Kidney (tissue), 14 donors: ENCODE results near the gene TSHZ2. TPM values are rescaled to one million over a fixed set of nuclear protein-coding genes. Genes with fewer than 3 reads are reported as not detected.

Experiments
- DNase-seq, 5 donors: peaks; one replicate each; pipeline ENCODE4 v3.0.0-alpha.2; 2013 to 2020
- FAIRE-seq: peaks from 2 replicates; lab custom pipeline; 2012; peaks lifted over from hg19 to GRCh38; lab: Jason Lieb, UNC
- H3K27ac ChIP-seq, 2 donors: one replicate each; pipeline ENCODE4 v1.7.0; 2013; ENCODE audit warnings: low read depth in 2 of 2, low read length in 2 of 2, inconsistent platforms in 1 of 2
- H3K27me3 ChIP-seq: one replicate; pipeline ENCODE4 v1.7.1; 2013; ENCODE audit warnings: low read length, inconsistent platforms; ENCODE audit not compliant: control insufficient read depth, insufficient read depth
- H3K36me3 ChIP-seq, 3 donors: one replicate each; pipeline versions ENCODE4 v1.7.0 to v1.7.1; 2013; ENCODE audit warnings: low read length in 3 of 3, control low read depth in 1 of 3, inconsistent platforms in 1 of 3; ENCODE audit not compliant: insufficient read depth in 3 of 3, control insufficient read depth in 2 of 3
- H3K4me1 ChIP-seq, 3 donors: one replicate each; pipeline versions ENCODE4 v1.7.0 to v1.7.1; 2013; ENCODE audit warnings: low read length in 3 of 3, inconsistent platforms in 1 of 3, low read depth in 1 of 3; ENCODE audit not compliant: control insufficient read depth in 2 of 3, insufficient read depth in 2 of 3
- H3K4me3 ChIP-seq, 3 donors: one replicate each; pipeline versions ENCODE4 v1.7.0 to v1.8.1; 2013; ENCODE audit warnings: low read length in 3 of 3, control low read depth in 1 of 3, inconsistent platforms in 1 of 3
- H3K9ac ChIP-seq, 3 donors: one replicate each; pipeline versions ENCODE4 v1.7.0 to v1.7.1; 2013; ENCODE audit warnings: low read length in 3 of 3, control low read depth in 1 of 3, inconsistent platforms in 1 of 3
- H3K9me3 ChIP-seq, 3 donors: one replicate each; pipeline versions ENCODE4 v1.7.0 to v1.7.1; 2013; ENCODE audit warnings: low read length in 3 of 3, control low read depth in 1 of 3, inconsistent platforms in 1 of 3; ENCODE audit not compliant: control insufficient read depth in 2 of 3, insufficient read depth in 1 of 3
- CTCF ChIP-seq: IDR thresholded peaks from 3 replicates; pipeline ENCODE4 v1.5.1; 2012; ENCODE audit warnings: mild to moderate bottlenecking, moderate library complexity, borderline replicate concordance; ENCODE audit not compliant: insufficient read depth; ENCODE audit errors: extremely low read depth
- intact Hi-C: fragments of 100-400 bp; cut with DNase I; formaldehyde crosslinking; loops from one replicate; pipeline ENCODE4 v1.11.1; 2022
- polyA plus RNA-seq: library from polyadenylated mRNA; stranded (reverse); fragments of 350-450 nt; fragmentation: Illumina TruSeq; extraction: RNeasy Lipid Tissue Mini Kit (QIAGEN cat#74804); gene quantifications from one replicate; pipeline ENCODE4 v1.2.3, GENCODE V29; 2014; ENCODE audit warnings: low read depth, low replicate concordance; ENCODE audit not compliant: insufficient read depth
- total RNA-seq: library from RNA; stranded (reverse); fragmentation: NEBNext Ultra II Directional; extraction: Animal tissue kit (Norgen Biotek cat#: 25700); gene quantifications from one replicate; pipeline ENCODE4 v1.2.1, GENCODE V29; 2021
- donor health status: control.
- donor health status: control.
- donor health status: control.
- donor health status: control.
- donor health status: control.
- donor health status: DM: yes; HTN: yes; CAD: no.
- donor health status: Normal renal cell carcinoma (clear cell type).

The TSHZ2 gene
- total and polyA plus RNA-seq, 2 donors from 2014 or later = 0.86 to 15.5 TPM

DNA sequence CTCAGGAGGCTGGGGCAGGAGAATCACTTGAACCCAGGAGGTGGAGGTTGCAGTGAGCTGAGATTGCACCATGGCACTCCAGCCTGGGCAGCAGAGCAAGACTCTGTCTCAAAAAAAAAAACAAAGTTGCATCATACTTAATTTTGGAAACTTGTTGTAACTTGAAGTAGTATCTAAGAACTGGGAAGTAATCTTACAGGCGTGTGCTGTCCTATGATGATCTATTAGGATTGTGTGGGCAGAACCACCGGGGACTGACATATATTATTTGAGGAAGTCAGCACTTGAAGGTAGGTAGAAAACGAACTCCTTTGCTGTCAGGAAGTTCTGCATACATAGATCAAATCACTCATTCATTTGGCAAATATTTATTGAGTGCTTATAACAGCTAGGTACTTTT is 433.0 kb downstream of the TSHZ2 start:
- H3K36me3 ChIP-seq = no peaks in the 10 kb centered on the region
- no peak overlapping the region for H3K27ac ChIP-seq
- H3K27me3 ChIP-seq = no peaks in the 10 kb centered on the region
- TF ChIP-seq CTCF = no peak
- no peak overlapping the region for H3K9ac ChIP-seq
- no peaks in the 10 kb centered on the region for H3K4me1 ChIP-seq
- no peak for DNase-seq
- intact Hi-C loops = no loop called here
- no peaks in the 10 kb centered on the region for H3K9me3 ChIP-seq
- H3K4me3 ChIP-seq = no peak overlapping the region
- FAIRE-seq = no peak

DNA sequence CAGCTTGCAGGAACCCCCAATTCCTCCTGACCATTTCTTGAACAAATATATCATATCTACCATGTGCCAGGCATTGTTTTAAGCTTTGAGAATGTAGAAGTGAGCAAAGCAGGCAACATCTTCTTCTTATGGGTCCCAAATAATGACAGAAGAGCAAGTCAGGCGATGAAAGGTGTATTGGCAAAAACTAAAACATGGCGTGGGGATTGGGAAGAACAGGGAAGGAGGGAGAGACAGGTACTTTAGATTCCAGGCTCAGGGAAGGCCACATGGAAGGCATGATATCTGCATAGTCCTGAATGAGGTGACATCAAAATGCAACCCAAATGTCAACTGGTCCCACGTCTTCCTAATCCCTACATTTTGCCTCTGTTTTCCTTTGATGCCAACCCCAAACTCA is 434.4 kb downstream of the TSHZ2 start:
- FAIRE-seq = no peak
- Histone ChIP-seq H3K4me1 (no peaks in the 10 kb centered on the region), H3K27ac (no peak overlapping the region), H3K36me3 (no peaks in the 10 kb centered on the region), H3K4me3 (no peak overlapping the region), H3K9ac (no peak overlapping the region), H3K9me3 (no peaks in the 10 kb centered on the region), H3K27me3 (no peaks in the 10 kb centered on the region)
- no peak for TF ChIP-seq CTCF
- no peak for DNase-seq
- intact Hi-C loops = no loop called here

DNA sequence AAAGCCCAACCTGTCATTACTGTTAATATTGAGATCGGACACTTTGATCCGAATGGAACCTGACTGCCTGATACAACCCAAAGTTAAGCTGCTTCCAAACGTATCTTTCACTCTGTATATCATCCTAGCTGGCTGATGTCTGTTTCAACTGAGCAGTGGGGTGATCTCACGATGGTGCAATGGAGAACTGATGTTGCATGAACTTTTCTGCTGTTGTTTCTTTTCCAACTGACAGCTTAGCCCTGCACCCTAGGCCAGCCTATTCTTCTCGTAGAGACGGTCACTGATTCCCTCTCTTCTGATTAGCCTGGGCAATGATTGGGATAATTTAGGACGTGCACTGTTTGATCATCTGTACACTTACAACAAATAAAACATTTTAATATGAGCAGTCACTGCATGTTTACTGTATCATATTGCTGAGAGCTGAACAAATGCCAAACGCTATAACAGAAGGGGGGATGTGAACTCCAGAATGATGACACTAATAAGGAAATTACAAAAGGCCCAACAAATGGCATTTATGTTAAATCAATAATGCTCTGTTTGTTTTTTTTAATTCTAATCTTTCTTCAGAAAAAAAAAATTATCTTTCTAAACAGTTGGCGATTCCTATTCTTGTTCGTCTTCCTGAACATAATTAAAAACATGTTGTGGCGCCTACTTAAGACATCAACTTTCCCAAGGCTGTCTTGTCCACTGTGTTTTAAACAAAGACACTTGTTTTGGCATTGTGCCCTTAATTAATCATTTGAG is 436.7 kb downstream of the TSHZ2 start:
- Histone ChIP-seq H3K4me1 (peaks cover 0 to 4% (median 2%) of the 10 kb centered on the region in 3 donors), H3K27me3 (no peaks in the 10 kb centered on the region), H3K9ac (no peak overlapping the region), H3K4me3 (no peak overlapping the region), H3K9me3 (no peaks in the 10 kb centered on the region), H3K27ac (no peak overlapping the region), H3K36me3 (no peaks in the 10 kb centered on the region)
- no peak for FAIRE-seq
- TF ChIP-seq CTCF = no peak
- DNase-seq = peak in 2 of 5 donors; percentile 18 to 64
- intact Hi-C loops = no loop called here

DNA sequence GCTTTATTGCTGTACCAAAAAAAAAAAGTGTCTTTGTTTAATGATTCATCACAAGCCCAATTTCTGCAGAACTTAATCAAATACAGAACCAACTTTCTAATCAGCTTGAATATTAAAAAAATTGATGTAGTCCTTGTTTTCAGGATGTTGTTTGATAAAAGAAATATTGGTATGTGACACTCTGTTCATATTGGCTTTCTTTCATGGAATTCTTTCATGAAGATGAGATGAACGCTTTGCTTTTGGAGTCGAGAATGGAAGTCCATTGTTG is 437.2 kb downstream of the TSHZ2 start:
- FAIRE-seq (no peak), DNase-seq (peak in 1 of 5 donors; percentile 25)
- TF ChIP-seq CTCF = no peak
- Histone ChIP-seq H3K9ac (no peak overlapping the region), H3K9me3 (no peaks in the 10 kb centered on the region), H3K27me3 (no peaks in the 10 kb centered on the region), H3K27ac (no peak overlapping the region), H3K36me3 (no peaks in the 10 kb centered on the region), H3K4me1 (peaks cover 0 to 4% (median 2%) of the 10 kb centered on the region in 3 donors), H3K4me3 (no peak overlapping the region)
- intact Hi-C loops = no loop called here
